HG03342 (cell line): Measurements from ENCODE around the gene NDC1.
"Not testable (repeated sequence)": the region's sequence is repeated elsewhere in the genome, so short reads cannot be mapped to it uniquely, and the experiment has no call there.

Source experiments
- ATAC-seq: cut with Tn5 transposase; IDR thresholded peaks from one replicate; pipeline ENCODE4 v1.9.1; 2021; ENCODE audit warnings: mild to moderate bottlenecking, moderate library complexity; ENCODE audit not compliant: unreplicated experiment

The NDC1 gene, protein sequence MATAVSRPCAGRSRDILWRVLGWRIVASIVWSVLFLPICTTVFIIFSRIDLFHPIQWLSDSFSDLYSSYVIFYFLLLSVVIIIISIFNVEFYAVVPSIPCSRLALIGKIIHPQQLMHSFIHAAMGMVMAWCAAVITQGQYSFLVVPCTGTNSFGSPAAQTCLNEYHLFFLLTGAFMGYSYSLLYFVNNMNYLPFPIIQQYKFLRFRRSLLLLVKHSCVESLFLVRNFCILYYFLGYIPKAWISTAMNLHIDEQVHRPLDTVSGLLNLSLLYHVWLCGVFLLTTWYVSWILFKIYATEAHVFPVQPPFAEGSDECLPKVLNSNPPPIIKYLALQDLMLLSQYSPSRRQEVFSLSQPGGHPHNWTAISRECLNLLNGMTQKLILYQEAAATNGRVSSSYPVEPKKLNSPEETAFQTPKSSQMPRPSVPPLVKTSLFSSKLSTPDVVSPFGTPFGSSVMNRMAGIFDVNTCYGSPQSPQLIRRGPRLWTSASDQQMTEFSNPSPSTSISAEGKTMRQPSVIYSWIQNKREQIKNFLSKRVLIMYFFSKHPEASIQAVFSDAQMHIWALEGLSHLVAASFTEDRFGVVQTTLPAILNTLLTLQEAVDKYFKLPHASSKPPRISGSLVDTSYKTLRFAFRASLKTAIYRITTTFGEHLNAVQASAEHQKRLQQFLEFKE

DNA sequence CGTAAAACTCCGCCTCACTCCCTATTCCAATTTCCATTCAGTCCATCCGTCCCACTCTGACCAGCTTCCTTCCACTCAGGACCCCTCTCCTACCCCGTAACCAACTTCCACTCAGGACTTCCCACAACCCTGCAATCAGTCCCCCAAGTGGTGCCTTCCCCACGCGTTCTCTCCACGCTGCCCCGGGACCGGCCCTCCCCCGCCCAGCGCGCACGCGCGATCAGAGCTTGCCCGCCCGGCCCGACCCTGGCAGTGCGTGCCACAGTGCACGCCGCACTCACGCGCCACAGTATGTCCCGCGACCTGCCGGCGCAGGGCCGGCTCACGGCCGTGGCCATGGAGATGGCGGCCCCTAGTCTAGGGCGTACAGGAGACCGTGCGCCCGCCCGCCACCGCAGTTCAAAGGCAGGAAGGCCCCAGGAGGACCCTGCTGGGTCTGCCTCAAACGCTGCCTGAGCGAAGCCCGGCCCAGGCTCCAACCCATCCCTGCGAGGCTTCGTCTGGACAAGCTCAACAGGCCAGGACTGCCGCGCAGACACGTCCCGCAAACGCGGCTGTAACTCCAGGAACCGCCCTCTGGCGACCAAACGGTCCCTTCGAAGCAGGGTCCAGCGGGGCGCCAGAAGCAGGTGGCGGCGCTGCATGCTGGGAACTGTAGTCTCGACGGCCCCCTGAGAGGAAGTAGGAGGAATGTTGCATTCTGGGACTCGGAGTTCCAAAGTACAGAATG is at the start of gene NDC1:
Gene NDC1, minus strand, starts transcription at position 373 of the 730 bp plus-strand sequence. Its CDS starts 35 bp downstream, at position 338.
- ATAC-seq = peak; percentile 86

DNA sequence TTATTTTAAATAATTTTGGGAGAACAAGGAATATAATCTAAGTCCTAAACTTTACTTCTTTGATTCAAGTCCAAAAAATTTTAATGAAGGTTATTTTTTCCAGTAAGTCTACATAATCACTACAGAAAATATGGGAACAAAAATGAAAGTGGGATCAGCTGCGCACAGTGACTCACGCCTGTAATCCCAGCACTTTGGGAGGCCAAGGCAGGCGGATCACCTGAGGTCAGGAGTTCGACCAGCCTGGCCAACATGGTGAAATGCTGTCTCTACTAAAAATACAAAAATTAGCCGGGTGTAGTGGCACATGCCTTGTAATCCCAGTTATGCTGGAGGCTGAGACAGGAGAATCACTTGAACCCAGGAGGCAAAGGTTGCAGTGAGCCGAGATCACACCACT is 45.5 kb upstream of the NDC1 start:
- ATAC-seq = not testable (repeated sequence)

DNA sequence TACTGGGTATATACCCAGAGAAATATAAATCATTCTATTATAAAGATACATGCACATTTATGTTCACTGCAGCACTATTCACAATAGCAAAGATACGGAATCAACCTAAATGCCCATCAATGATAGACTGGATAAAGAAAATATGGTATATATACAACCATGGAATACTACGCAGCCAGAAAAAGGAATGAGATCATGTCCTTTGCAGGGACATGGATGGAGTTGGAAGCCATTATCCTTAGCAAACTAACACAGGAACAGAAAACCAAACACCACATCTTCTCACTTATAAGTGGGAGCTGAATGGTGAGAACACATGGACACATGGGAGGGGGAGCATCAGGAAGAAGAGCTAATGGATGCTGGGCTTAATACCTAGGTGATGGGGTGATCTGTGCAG is 43.8 kb upstream of the NDC1 start:
- not testable (repeated sequence) for ATAC-seq

- ATAC-seq = no peak
Measured at GRCh38 chr1:53878492-53879105, 40.5 kb upstream of the NDC1 start.

GRCh38 chr1:53875150-53875549 is 37.1 kb upstream of the NDC1 start:
- not testable (repeated sequence) for ATAC-seq

DNA sequence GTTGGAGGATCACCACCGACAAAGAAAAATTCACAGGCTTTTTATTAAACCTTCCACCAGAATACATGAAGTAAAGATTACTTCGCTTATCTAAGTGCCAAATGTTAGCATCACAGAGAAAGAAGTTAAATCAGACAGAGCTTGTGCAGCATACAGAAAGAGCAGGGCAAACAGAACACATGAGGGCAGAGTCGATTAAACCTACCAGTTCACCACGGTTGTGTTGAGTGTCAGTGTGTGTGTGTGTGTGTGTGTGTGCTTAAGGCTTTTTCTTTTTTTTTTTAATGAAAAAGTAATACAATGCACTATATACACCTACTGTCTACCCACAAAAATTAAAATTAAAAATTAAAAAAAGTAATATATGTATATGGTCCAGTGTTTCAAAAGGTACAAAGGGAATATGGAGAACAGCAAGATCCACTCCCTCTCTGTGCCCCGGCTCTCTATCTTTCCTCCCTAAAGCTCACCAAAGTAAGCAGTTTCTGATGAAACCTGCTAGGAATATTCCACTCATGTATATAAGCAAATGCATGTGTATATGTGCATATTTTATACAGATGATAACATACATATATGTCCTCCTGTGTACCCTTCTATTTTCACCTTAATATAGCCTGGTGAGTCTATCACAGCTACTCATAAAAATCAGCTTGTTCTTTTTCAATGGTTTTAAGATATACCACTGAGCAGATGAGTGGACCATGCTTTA is 33.8 kb upstream of the NDC1 start:
- ATAC-seq = no peak

DNA sequence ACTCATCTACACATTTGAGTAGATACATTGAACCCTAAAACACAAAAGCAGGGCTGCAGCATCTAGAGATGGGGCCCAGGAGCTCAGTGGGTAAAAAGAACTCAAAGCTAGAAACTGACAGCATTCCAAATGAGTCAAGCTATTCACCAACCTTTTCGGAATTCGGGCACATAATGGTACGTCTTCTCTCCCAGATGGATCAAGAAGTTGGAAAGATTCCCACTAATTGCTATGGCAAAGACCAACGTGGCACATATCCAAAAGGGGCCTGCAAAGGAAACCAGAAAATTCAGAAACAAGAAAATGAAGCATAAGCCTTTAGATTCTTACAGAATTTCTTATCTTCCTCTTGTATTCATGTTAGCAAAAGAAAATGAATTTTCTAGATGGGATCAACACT is 33.1 kb upstream of the NDC1 start:
- ATAC-seq = no peak

- no peak for ATAC-seq
Measured at GRCh38 chr1:53869454-53870117, 31.5 kb upstream of the NDC1 start.

DNA sequence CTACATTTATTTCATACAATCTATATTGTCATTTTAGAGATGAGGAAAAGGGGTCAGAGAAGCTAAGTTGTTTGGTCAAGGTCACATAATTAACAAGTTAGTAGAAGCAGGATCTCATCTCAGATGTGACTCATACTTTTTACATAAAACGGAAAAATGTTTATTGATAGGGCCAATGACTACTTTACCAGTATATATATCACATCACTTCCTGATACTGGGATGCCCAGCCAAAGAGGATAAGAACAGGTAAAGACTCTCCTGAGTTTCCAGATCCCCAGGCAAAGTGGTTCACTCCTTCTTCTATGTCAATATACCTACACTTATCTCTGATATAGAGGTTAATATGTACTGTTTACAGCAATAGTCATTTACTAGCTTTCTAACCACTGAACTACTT is 30.5 kb upstream of the NDC1 start:
- no peak for ATAC-seq

DNA sequence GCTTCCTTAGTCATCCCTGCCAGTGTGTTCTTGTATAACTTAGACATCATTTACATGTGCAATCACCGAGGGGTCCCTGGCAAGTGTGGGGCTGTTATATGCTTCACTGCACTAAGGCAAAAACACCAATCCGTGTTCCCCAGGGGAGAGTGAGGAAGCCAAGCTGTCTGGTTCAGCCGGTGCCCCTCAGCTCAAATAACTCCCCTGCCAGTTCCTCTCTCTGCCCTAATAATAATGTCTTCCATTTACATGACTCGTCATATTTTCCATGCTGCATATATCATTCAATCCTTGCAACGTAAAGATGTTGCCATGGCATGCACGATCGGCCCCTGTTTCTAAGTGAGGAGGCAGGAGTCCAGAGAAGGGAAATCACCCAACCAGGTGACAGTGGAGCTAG is 24.4 kb upstream of the NDC1 start:
- ATAC-seq = no peak

GRCh38 chr1:53860967-53861411 is 22.9 kb upstream of the NDC1 start:
- ATAC-seq = no peak

DNA sequence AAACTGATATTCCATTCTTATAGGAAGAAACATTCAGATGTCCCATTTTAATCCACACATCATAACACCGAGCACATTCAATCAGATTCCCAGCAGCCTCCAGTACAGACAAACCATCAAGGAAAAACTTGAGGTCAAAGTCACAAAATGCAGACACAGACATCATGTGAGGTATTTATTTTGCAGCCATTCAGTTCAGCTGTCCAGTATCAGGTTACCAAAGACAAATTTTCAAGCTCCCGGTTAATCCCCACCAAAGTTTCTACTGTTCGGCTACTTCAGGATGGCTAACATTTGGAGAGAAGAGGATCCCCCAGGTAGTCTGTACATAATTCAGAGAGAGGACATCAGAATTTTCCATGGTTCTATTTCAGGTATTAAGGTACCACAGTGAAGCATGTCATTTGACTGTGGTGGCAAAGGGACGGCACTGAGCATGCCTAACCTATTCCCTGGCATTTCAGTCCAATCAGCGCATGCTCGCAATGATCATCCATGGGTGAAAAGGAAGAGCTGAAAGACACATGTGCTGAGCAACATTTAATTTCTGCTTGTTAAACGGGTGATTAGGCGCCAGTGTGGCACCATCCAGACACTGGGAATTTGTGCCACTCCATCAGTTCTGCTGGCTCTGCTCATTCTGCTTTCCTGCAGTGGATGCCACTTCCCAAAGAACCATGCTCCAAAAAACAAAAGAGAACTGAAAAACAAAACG is 13.6 kb upstream of the NDC1 start:
- ATAC-seq = no peak

- no peak for ATAC-seq
Measured at GRCh38 chr1:53850082-53850673, 12.1 kb upstream of the NDC1 start.

GRCh38 chr1:53847980-53848379 is 9.9 kb upstream of the NDC1 start:
- ATAC-seq = no peak

DNA sequence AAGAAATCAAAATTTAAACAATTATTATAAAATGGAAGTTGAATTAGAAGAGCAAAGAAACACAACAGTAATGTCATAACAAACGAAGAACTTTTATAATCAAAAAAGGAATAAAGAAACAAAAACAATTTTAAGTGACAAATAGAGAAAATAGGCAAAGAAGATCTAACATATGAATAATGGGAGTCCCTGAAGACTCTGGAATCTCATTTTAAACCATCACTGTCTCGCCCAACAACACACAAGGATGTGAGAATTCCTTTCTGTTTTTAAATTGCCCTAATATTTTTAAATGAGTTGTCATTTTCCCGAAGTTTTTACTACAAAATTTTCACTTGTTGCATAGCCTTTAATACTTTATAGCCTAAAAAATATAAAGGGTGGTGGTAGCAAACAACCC is 4.3 kb upstream of the NDC1 start:
- ATAC-seq = no peak

DNA sequence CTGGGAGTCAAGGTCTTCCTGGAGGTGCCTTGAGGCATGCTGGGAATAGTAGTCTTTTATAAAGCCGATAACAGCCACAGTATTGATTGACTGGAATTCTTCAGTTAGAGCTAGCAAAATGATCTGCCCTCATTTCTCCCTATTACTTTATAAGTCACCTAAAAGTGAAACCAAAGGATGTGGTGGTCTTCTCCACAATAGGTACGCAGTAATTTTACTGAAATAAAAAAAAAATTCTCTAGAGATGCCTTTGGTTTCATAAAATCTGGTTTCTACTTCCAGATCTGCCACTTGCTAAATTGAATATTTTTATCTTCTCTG is 518 bp upstream of the NDC1 start:
- ATAC-seq = no peak

- no peak for ATAC-seq
Measured at GRCh38 chr1:53837646-53837923, 511 bp downstream of the NDC1 start.

GRCh38 chr1:53835491-53835890 is 2.6 kb downstream of the NDC1 start:
- no peak for ATAC-seq

- no peak for ATAC-seq
Measured at GRCh38 chr1:53834776-53835175, 3.3 kb downstream of the NDC1 start.
